ENCODE measurements around the gene PSRC1.

GRCh38 chr1:109262231-109263055, 20.5 kb downstream of the PSRC1 start:
- TF ChIP-seq CTCF (IDR thresholded peaks at IDR 0.05) (no peak), EZH2 (IDR thresholded peaks at IDR 0.05) (no peak)

All from neural progenitor cell (in vitro differentiated cells).